HFF-Myc (cell line): ENCODE measurements around the gene SLC27A1.

Experiments used
- DNase-seq: peaks from one replicate; pipeline ENCODE4 v3.0.0-alpha.2; 2011; ENCODE audit warnings: low read depth; ENCODE audit errors: extremely low read depth
- H3K4me3 ChIP-seq: replicated peaks from 2 replicates; pipeline ENCODE4 v1.5.1; 2011; ENCODE audit warnings: low read depth, mild to moderate bottlenecking, control low read depth, low read length
- TF ChIP-seq, protein P1 (sequence below): IDR thresholded peaks from 2 replicates; pipeline ENCODE4 v1.5.1; 2012; ENCODE audit warnings: mild to moderate bottlenecking, low read depth, low read length, control low read depth; ENCODE audit errors: missing control alignments

SLC27A1 gene

DNA sequence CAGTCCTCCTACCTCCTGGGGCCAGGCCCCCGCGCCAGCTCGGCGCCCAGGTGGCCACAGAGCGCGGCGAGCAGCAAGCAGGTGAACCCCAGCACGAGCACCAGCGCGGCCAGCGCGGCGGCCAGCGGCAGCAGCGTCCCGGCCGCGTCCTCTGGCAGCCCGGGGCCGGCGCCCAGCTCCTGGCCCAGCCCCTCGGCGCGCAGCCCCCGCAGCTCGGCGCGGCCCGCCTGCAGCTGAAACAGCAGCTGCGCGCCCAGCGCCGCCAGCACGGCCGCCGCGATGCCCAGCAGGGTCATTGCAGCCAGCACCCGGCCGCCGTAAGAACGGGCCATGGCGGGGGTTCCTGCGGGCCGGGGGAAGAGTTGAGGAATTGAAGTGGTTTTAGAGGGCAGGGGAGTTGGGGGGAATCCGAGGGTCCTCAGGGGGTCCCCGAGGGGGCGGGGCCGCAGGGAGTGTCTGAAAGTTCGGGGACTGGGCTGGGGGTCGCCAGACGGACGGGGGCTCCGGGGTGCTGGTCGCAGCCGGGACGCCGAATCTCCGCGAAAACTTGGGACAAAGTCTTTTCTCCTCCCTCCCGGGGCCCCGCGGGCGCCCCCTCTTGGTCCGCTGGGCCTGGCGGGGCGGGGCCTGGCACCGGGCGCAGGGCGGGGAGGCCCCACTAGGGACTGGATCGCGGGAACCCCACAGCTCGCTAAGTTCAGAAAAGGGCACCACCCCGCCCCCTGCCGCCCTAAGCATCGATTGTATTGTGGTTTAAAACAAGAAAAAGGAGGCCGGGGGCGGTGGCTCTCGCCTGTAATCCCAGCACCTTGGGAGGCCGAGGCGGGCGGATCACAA is 22.0 kb upstream of the SLC27A1 start, which contains the start of gene TMEM221:
TSS of gene TMEM221 (minus strand) at position 538 of the 837 bp plus-strand sequence. CDS start at position 332, 206 bp downstream.
- TF ChIP-seq, protein P1, sequence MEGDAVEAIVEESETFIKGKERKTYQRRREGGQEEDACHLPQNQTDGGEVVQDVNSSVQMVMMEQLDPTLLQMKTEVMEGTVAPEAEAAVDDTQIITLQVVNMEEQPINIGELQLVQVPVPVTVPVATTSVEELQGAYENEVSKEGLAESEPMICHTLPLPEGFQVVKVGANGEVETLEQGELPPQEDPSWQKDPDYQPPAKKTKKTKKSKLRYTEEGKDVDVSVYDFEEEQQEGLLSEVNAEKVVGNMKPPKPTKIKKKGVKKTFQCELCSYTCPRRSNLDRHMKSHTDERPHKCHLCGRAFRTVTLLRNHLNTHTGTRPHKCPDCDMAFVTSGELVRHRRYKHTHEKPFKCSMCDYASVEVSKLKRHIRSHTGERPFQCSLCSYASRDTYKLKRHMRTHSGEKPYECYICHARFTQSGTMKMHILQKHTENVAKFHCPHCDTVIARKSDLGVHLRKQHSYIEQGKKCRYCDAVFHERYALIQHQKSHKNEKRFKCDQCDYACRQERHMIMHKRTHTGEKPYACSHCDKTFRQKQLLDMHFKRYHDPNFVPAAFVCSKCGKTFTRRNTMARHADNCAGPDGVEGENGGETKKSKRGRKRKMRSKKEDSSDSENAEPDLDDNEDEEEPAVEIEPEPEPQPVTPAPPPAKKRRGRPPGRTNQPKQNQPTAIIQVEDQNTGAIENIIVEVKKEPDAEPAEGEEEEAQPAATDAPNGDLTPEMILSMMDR, result peak; percentile 57
- no peak for DNase-seq
- peak within 1 kb of the TSS; percentile 25; the same call in 1 of the 2 replicates for H3K4me3 ChIP-seq

DNA sequence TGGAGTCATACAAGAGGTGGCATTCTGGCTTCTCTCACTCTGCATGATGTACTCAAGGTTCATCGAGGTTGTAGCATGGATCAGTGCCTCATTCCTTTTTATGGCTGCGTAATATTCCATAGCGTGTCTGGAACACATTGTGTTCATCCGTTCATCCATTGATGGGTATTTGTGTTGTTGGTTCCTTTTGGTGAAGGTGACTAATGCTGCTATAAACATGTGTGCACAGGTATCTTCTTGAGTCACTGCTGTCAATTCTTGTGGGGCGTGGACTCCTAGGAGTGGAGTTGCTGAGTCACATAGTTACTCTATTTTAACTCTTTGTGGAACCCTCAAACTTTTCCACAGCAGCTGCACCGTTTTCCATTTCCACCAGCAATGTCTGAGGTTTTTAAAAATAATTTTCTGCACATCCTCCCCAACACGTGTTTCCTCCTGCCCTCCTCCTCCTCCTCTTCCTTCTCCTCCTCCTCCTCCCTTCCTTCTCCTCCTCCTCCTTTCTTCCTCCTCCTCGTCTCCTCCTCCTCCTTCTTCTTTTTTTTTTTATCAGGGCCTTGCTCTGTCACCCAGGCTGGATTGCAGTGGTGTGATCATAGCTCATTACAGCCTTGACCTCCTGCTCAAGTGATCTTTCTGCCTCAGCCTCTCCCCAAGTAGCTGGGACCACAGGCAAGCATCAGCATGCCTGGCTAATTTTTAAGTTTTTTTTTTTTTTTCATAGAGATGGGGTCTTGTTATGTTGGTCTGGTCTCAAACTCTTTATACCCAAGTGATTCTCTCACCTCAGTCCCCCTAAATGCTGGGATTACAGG is 19.9 kb upstream of the SLC27A1 start:
- no peak overlapping the region for H3K4me3 ChIP-seq
- no peak for DNase-seq
- TF ChIP-seq, protein P1, result no peak

DNA sequence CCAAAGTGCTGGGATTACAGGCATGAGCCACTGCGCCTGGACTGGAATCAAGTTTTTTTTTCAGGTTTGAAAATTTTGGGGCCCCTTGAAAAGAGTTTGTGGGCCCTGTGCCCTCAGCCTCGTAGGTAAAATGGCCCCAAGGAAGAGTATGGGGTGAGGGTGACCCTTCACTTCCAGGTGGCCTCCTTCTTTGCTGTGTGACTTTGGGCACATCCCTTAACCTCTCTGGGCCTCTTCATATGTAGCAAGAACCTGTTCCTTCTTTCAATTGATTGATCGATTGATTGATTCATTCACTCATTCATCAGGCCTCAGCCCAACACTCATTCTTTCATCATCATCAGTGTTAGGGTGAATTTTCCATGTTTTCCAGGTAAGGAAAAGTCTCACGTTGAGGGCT is 18.5 kb upstream of the SLC27A1 start:
- no peak for DNase-seq
- TF ChIP-seq, protein P1, result no peak
- no peak overlapping the region for H3K4me3 ChIP-seq

DNA sequence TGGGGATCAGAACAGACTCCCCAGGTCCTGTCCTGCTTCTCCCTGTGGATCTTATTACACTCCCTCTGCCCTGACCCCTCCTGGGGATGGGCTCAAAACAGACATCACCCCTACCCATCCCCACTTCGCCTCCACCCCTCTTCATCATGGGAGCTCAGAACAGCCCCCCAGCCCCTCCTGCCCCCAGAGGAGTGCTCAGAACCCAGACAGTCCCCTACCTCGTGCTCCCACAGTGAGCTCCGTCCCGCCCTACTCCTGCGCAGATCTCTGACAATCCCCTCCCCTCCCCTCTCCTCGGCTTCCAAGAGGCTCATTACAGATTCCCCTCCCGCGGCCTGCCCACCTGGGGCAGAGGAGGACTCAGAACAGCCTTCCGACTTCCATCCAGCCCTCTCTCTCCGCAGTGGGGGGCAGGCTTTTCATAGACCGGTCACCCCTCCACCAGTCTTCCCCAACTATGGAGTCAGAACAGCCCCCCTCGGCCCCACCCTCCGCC is 15.7 kb upstream of the SLC27A1 start:
- no peak overlapping the region for H3K4me3 ChIP-seq
- TF ChIP-seq, protein P1, result no peak
- DNase-seq, result no peak

DNA sequence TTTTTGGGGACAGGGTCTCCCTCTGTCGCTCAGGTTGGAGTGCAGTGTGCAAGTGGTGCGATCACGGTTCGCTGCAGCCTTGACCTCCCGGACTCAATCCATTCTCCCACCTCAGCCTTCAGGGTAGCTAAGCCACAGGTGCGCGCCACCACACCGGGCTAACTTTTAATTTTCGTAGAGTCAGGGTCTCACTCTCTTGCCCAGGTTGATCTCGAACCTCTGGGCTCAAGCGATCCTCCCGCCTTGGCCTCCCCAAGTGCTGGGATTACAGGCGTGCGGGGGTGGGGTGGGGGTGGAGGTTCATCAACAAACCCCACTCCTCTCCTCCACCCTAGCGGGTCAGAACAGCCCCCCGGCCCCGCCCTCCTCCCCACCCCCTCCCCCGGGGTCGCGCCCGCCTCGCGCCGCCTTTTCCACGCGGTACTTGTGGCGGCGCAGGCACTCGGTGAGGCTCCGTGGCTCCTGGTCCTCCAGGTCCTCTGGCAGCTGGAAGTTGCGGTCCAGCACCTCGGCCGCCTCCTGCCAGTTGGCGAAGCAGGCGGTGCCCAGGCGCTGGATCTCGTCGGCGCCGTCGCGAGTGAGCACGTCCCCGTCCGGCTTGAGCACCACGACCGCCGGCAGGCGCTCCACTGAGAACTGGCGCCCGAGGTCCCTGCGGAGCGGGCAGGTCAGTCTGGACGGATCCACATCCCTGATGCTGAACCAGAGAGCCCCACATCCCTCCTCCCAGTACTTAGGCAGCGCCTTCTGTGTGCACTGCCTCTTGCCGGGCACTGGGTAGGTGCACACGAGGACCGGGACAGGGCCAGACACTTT is 14.8 kb upstream of the SLC27A1 start:
- no peak for DNase-seq
- H3K4me3 ChIP-seq, result no peak overlapping the region
- TF ChIP-seq, protein P1, result no peak

DNA sequence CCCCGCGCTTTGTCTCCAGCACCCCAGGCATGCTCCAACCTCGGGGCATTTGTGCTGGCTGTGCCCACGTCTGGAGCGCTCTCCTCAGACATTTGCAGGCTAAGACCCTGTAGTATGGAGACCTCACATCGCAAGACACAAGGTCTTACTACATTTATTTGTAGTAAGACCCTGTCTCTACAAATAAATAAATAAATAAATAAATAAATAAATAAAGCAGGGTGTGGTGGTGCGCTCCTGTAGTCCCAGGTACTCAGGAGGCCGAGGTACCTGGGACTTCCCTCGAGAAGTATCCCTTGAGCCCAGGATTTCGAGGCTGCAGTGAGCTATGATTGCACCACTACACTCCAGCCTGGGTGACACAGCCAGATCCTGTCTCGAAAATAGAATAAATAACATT is 14.2 kb upstream of the SLC27A1 start:
- no peak for DNase-seq
- TF ChIP-seq, protein P1, result no peak
- no peak overlapping the region for H3K4me3 ChIP-seq
